Eye (tissue), 1 donor: ENCODE data around the gene OCIAD2.
"Not testable (repeated sequence)": the region's sequence is repeated elsewhere in the genome, so short reads cannot be mapped to it uniquely, and the experiment has no call there.

Experiments used
- DNase-seq: peaks from one replicate; pipeline ENCODE4 v3.0.0-alpha.2; 2015

The OCIAD2 gene

DNA sequence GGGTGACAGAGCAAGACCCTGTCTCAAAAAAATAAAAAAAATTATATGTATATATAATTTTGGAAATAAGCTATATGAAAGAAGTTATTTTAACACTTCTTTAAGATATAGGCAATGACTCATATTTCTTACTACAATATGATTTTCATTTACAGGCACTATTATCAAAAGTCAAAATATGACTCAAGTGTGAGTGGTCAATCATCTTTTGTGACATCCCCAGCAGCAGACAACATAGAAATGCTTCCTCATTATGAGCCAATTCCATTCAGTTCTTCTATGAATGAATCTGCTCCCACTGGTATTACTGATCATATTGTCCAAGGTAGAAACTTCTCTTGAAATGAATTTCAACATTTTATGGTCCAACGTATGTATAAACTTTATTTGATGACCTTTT lies 54.9 kb downstream of the OCIAD2 start:
- no peak for DNase-seq

- not testable (repeated sequence) for DNase-seq
Measured at GRCh38 chr4:48848799-48849198, 57.8 kb downstream of the OCIAD2 start.

DNA sequence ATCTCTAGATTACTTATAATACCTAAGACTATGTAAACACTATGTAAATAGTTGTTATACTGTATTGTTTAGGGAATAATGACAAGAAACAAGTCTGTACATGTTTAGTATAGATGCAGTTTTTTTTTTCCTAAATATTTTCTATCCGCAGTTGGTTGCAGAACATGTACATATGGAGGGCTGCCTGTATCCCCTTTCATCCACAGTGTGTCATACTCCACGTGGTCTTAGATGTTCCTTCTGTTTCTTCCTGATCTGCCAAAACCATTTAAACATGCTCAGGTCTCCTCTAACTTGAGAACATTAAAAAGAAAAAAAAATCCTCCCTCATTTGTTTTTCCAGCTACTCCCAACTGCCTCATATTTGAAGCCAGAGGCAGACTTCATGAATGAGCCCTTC lies 61.7 kb downstream of the OCIAD2 start:
- no peak for DNase-seq

DNA sequence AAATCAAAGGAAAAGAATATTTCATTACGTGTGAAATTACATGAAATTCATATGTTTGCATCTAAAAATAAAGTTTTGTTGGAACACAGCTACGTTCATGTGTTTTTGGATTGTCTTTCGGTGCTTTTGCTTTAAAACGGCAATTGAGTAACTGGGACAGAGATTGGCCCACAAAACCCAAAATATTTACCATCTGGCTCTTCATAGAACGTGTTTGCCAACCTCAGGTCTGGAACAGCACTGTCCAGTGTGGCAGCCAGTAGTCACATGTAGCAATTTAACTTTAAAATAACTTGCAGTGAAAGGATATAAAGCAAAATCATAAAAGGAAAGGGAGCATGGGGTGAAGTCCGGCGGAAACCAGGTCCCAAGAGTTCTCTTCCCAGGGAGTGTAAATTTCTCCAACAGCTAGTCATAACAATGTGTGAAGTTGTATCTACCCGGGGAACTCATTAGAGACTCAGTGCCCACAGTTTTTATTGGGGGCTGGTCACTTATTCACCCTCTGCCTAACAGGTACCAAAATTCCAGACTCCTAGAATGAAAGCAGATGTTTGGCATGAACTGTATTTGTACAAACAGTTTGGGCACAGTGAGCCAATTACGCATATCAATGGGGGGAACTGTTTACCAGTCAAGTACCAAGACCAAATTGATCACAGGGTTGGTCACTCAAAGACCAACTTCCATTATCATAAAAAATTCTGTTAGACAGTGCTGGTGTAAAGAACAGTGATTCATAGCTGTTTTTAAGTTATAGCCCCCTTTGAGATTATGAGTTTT lies 65.3 kb downstream of the OCIAD2 start:
- DNase-seq, result no peak

DNA sequence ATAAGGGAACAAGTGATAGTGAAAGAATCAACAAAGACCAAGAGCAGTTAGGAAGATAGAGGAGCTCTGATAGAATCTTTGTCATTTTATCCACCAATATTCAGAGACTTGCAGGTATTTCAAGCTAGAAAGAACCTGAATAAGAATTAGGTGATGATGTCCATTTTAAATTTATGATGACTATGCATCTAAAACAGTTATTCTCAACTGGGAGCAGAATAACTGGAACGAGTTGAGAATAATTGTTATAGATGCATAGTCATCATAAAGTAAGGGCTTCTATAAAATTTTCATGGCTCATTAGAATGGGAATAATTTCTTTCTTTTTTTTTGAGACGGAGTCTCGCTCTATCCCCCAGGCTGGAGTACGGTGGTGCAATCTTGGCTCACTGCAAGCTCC lies 69.9 kb downstream of the OCIAD2 start:
- no peak for DNase-seq
